HepG2 (cell line): ENCODE measurements around the gene BTN1A1. TPM values are rescaled to one million over a fixed set of nuclear protein-coding genes. Genes with fewer than 3 reads are reported as not detected.

Experiments used
- ARID3A ChIP-seq: IDR thresholded peaks from 2 replicates; pipeline ENCODE4 v1.6.1; 2012; ENCODE audit warnings: low read depth, low read length, improper control_type of control experiment
- CEBPB ChIP-seq: IDR thresholded peaks from 2 replicates; pipeline ENCODE4 v1.6.1; 2011; ENCODE audit warnings: low read depth, low read length, improper control_type of control experiment, borderline replicate concordance
- CREB1 ChIP-seq, 2 experiments: fragments of 450-650 bp in 1 of 2; IDR thresholded peaks; 2 replicates each; pipeline ENCODE4 v1.6.1; 2016 to 2017; ENCODE audit warnings: control low read depth in 1 of 2, mild to moderate bottlenecking in 1 of 2, missing compliant biosample characterization in 1 of 2, missing genetic modification characterization in 1 of 2
- DRAP1 ChIP-seq: IDR thresholded peaks from 2 replicates; pipeline ENCODE4 v1.6.1; 2016; ENCODE audit warnings: missing genetic modification reagents, missing compliant biosample characterization
- KLF13 ChIP-seq: sonication (generic); formaldehyde crosslinking; IDR thresholded peaks from 2 replicates; pipeline ENCODE4 v1.4.0; 2020; ENCODE audit warnings: mild to moderate bottlenecking, missing genetic modification reagents
- MAZ ChIP-seq, 2 experiments: sonication (generic) in 1 of 2; formaldehyde crosslinking in 1 of 2; IDR thresholded peaks; 2 replicates each; pipeline versions ENCODE4 v1.5.0 to v1.6.1; 2012 to 2020; ENCODE audit warnings: low read depth in 2 of 2, mild to moderate bottlenecking in 2 of 2, borderline replicate concordance in 1 of 2, improper control_type of control experiment in 1 of 2, low read length in 1 of 2, missing genetic modification reagents in 1 of 2, moderate library complexity in 1 of 2
- NFKBIZ ChIP-seq: IDR thresholded peaks from 2 replicates; pipeline ENCODE4 v1.6.1; 2018; ENCODE audit warnings: missing genetic modification reagents, missing compliant biosample characterization
- POGK ChIP-seq: sonication (generic); formaldehyde crosslinking; conservative IDR thresholded peaks from 2 replicates; pipeline ENCODE4 v1.8.0; 2022; ENCODE audit warnings: mild to moderate bottlenecking, moderate library complexity, missing genetic modification reagents
- POLR2G ChIP-seq: fragments of 200-400 bp; formaldehyde crosslinking; IDR thresholded peaks from 2 replicates; pipeline ENCODE4 v1.6.1; 2018; ENCODE audit warnings: mild to moderate bottlenecking, low read depth, low read length, moderate library complexity
- PRDM10 ChIP-seq: sonication (generic); formaldehyde crosslinking; IDR thresholded peaks from 2 replicates; pipeline ENCODE4 v1.4.0; 2020; ENCODE audit warnings: low read depth, missing genetic modification reagents
- RFX5 ChIP-seq: IDR thresholded peaks from 2 replicates; pipeline ENCODE4 v1.6.1; 2011; ENCODE audit warnings: low read depth, low read length, improper control_type of control experiment
- SIN3B ChIP-seq: fragments of 150-350 bp; IDR thresholded peaks from 2 replicates; pipeline ENCODE4 v1.6.1; 2014; ENCODE audit warnings: low read length
- SIX1 ChIP-seq: sonication (generic); formaldehyde crosslinking; IDR thresholded peaks from 2 replicates; pipeline ENCODE4 v1.4.0; 2020; ENCODE audit warnings: missing genetic modification reagents, borderline replicate concordance
- TFDP1 ChIP-seq: IDR thresholded peaks from 2 replicates; pipeline ENCODE4 v1.6.1; 2016; ENCODE audit warnings: missing compliant biosample characterization, missing genetic modification reagents, borderline replicate concordance
- TOE1 ChIP-seq: sonication (generic); formaldehyde crosslinking; IDR thresholded peaks from 2 replicates; pipeline ENCODE4 v1.4.0; 2020; ENCODE audit warnings: mild to moderate bottlenecking, missing genetic modification reagents
- ZFP90 ChIP-seq: sonication (generic); formaldehyde crosslinking; IDR thresholded peaks from 2 replicates; pipeline ENCODE4 v1.8.0; 2022; ENCODE audit warnings: missing genetic modification reagents, mild to moderate bottlenecking, inconsistent platforms, borderline replicate concordance
- ZNF335 ChIP-seq: sonication (generic); formaldehyde crosslinking; IDR thresholded peaks from 2 replicates; pipeline ENCODE4 v1.4.0; 2020; ENCODE audit warnings: missing genetic modification reagents
- ZNF562 ChIP-seq: sonication (generic); formaldehyde crosslinking; IDR thresholded peaks from 2 replicates; pipeline ENCODE4 v1.8.0; 2022; ENCODE audit warnings: missing genetic modification reagents, borderline replicate concordance
- ZNF792 ChIP-seq: IDR thresholded peaks from 2 replicates; pipeline ENCODE4 v1.6.1; 2016
- ZNF878 ChIP-seq: sonication (generic); formaldehyde crosslinking; IDR thresholded peaks from 2 replicates; pipeline ENCODE4 v1.8.1; 2023; ENCODE audit warnings: mild to moderate bottlenecking, missing genetic modification reagents, moderate library complexity
- ZSCAN21 ChIP-seq: sonication (generic); formaldehyde crosslinking; IDR thresholded peaks from 2 replicates; pipeline ENCODE4 v1.8.0; 2022; ENCODE audit warnings: mild to moderate bottlenecking, missing genetic modification reagents, moderate library complexity, borderline replicate concordance
- polyA plus RNA-seq, 8 experiments: library from polyadenylated mRNA; depleted of rRNA in 3 of 8; stranded (reverse) in 7 of 8; unstranded in 1 of 8; fragments of >200 nt; fragmentation: Illumina TruSeq in 4 of 8; extraction: Trizol in 4 of 8; gene quantifications; 2 replicates each; pipeline versions ENCODE4 v1.2.1 to v1.2.3, GENCODE V29; 2011 to 2016; ENCODE audit warnings: low read depth in 4 of 8, missing spikeins in 1 of 8, mixed read lengths in 1 of 8; ENCODE audit not compliant: insufficient read depth in 1 of 8
- total RNA-seq, 5 experiments: library from RNA; depleted of rRNA; stranded (reverse); fragments of >200 nt; fragmentation: Illumina TruSeq; extraction: Trizol; gene quantifications; 2 replicates each; pipeline ENCODE4 v1.2.3, GENCODE V29; 2016; ENCODE audit warnings: low read depth in 1 of 5

Gene BTN1A1
- total and polyA plus RNA-seq, 2 of the 13 experiments (the other 11 are each of a cell fraction or from before 2014, with no cell fraction given) = 0.04 TPM; not detected in 1

- TF ChIP-seq NFKBIZ (0 out of 2 replicates have a peak, but pooled peaks have one; percentile 22), CREB1 (IDR thresholded peaks at IDR 0.05) (no peak), CREB1 (CRISPR knock-in tag; IDR thresholded peaks at IDR 0.05) (no peak), ZNF335 (CRISPR knock-in tag) (no peak), KLF13 (no peak), MAZ (IDR thresholded peaks at IDR 0.05; ENCODE audit: borderline replicate concordance, low read depth, low read length) (no peak), MAZ (CRISPR knock-in tag; IDR thresholded peaks at IDR 0.05; ENCODE audit: low read depth) (0 out of 2 replicates have a peak, but pooled peaks have one; percentile 9), RFX5 (no peak), ZFP90 (CRISPR knock-in tag) (0 out of 2 replicates have a peak, but pooled peaks have one; percentile 13), SIX1 (0 out of 2 replicates have a peak, but pooled peaks have one; percentile 6), ZNF878 (CRISPR knock-in tag) (no peak), POLR2G (no peak), SIN3B (no peak), ZSCAN21 (no peak), ARID3A (no peak), ZNF562 (CRISPR knock-in tag) (no peak), PRDM10 (0 out of 2 replicates have a peak, but pooled peaks have one; percentile 25), DRAP1 (CRISPR knock-in tag) (no peak), ZNF792 (CRISPR knock-in tag) (no peak), TFDP1 (CRISPR knock-in tag) (no peak), TOE1 (CRISPR knock-in tag) (no peak), CEBPB (no peak), POGK (CRISPR knock-in tag) (0 out of 2 replicates have a peak, but pooled peaks have one; percentile 13)
These were observed 42.8 kb upstream of the BTN1A1 start (continued) for GRCh38 chr6:26457264-26457805.
